ENCODE measurements around the gene ITLN2. TPM values are rescaled to one million over a fixed set of nuclear protein-coding genes. Genes with fewer than 3 reads are reported as not detected.

Gene ITLN2
- total and polyA plus RNA-seq, 2 experiments from 2014 or later, result 8.0 to 12.8 TPM

GRCh38 chr1:160985723-160986122, 31.1 kb upstream of the ITLN2 start (continued):
- no peak for TF ChIP-seq ZNF462 (CRISPR knock-in tag; IDR thresholded peaks at IDR 0.05)
- TF ChIP-seq NANOG (IDR thresholded peaks at IDR 0.05; ENCODE audit: borderline replicate concordance), result no peak
- TF ChIP-seq ZNF114 (CRISPR knock-in tag; IDR thresholded peaks at IDR 0.05), result no peak
- TF ChIP-seq CREB1 (CRISPR knock-in tag; IDR thresholded peaks at IDR 0.05; ENCODE audit: low read depth), result no peak
- TF ChIP-seq STAT1 (IDR thresholded peaks at IDR 0.05; ENCODE audit: unreplicated experiment), result no peak
- TF ChIP-seq POLR2AphosphoS5 (IDR thresholded peaks at IDR 0.05; ENCODE audit: low read depth), result no peak
- no peak for TF ChIP-seq EZH2phosphoT487 (IDR thresholded peaks at IDR 0.05; ENCODE audit: unreplicated experiment)
- no peak for TF ChIP-seq ETS1 (IDR thresholded peaks at IDR 0.05)
- TF ChIP-seq CTCF (conservative IDR thresholded peaks at IDR 0.05; ENCODE audit: low read depth in 2 of 2), result no peak
- no peak for TF ChIP-seq REST (IDR thresholded peaks at IDR 0.05; ENCODE audit: unreplicated experiment)
